H9 (cell line): Measurements from ENCODE around the gene CLEC20A. TPM values are rescaled to one million over a fixed set of nuclear protein-coding genes. Genes with fewer than 3 reads are reported as not detected.

ENCODE experiments used
- DNase-seq: peaks from one replicate; pipeline ENCODE4 v3.0.0-alpha.2; 2017
- H2AFZ ChIP-seq: one replicate; pipeline ENCODE4 v1.6.1; 2013; ENCODE audit warnings: mild to moderate bottlenecking, low read length, control low read depth, moderate library complexity
- H2AK5ac ChIP-seq: 2 replicates; pipeline ENCODE4 v1.6.1; 2013; ENCODE audit warnings: low read length, control low read depth, mixed read lengths; ENCODE audit not compliant: insufficient read length
- H2BK120ac ChIP-seq: one replicate; pipeline ENCODE4 v1.6.1; 2013; ENCODE audit warnings: low read depth, mild to moderate bottlenecking, low read length, control low read depth, inconsistent platforms; ENCODE audit not compliant: poor library complexity, severe bottlenecking
- H2BK12ac ChIP-seq: 2 replicates; pipeline ENCODE4 v1.6.1; 2013; ENCODE audit warnings: low read length, control low read depth, mixed read lengths, low read depth; ENCODE audit not compliant: insufficient read length
- H2BK15ac ChIP-seq: 2 replicates; pipeline ENCODE4 v1.6.1; 2013; ENCODE audit warnings: low read depth, low read length, control low read depth
- H2BK20ac ChIP-seq: one replicate; pipeline ENCODE4 v1.6.1; 2013; ENCODE audit warnings: low read depth, mild to moderate bottlenecking, low read length, control low read depth, inconsistent platforms; ENCODE audit not compliant: poor library complexity, severe bottlenecking
- H2BK5ac ChIP-seq: 2 replicates; pipeline ENCODE4 v1.6.1; 2013; ENCODE audit warnings: low read length, control low read depth, mixed read lengths; ENCODE audit not compliant: insufficient read length
- H3K14ac ChIP-seq: 2 replicates; pipeline ENCODE4 v1.6.1; 2013; ENCODE audit warnings: low read length, control low read depth; ENCODE audit not compliant: insufficient read depth
- H3K18ac ChIP-seq: 2 replicates; pipeline ENCODE4 v1.6.1; 2013; ENCODE audit warnings: low read depth, mild to moderate bottlenecking, mixed read lengths, low read length, control low read depth; ENCODE audit not compliant: insufficient read length
- H3K23ac ChIP-seq: 2 replicates; pipeline ENCODE4 v1.6.1; 2013; ENCODE audit warnings: low read length, control low read depth, mixed read lengths, low read depth; ENCODE audit not compliant: insufficient read length
- H3K23me2 ChIP-seq: 2 replicates; pipeline ENCODE4 v1.6.1; 2013; ENCODE audit warnings: low read depth, mild to moderate bottlenecking, mixed read lengths, low read length, control low read depth; ENCODE audit not compliant: insufficient read length, poor library complexity, severe bottlenecking
- H3K27ac ChIP-seq: 2 replicates; pipeline ENCODE4 v1.5.1; 2013; ENCODE audit warnings: low read length, control low read depth, mixed read lengths, low read depth; ENCODE audit not compliant: insufficient read length
- H3K27me3 ChIP-seq: 2 replicates; pipeline ENCODE4 v1.6.1; 2013; ENCODE audit warnings: low read length, control low read depth, inconsistent platforms; ENCODE audit not compliant: insufficient read depth
- H3K4ac ChIP-seq: 2 replicates; pipeline ENCODE4 v1.6.1; 2013; ENCODE audit warnings: low read depth, mild to moderate bottlenecking, control low read depth, inconsistent platforms, low read length, moderate library complexity
- H3K4me1 ChIP-seq: 2 replicates; pipeline ENCODE4 v1.6.1; 2013; ENCODE audit warnings: low read length, control low read depth, inconsistent platforms; ENCODE audit not compliant: insufficient read depth
- H3K4me2 ChIP-seq: 2 replicates; pipeline ENCODE4 v1.6.1; 2013; ENCODE audit warnings: low read length, control low read depth, mixed read lengths; ENCODE audit not compliant: insufficient read length, insufficient read depth
- H3K56ac ChIP-seq: 2 replicates; pipeline ENCODE4 v1.6.1; 2013; ENCODE audit warnings: low read depth, mild to moderate bottlenecking, mixed read lengths, low read length, control low read depth; ENCODE audit not compliant: insufficient read length
- H3K79me1 ChIP-seq: 2 replicates; pipeline ENCODE4 v1.6.1; 2013; ENCODE audit warnings: low read depth, mild to moderate bottlenecking, moderate library complexity, low read length, control low read depth, inconsistent platforms; ENCODE audit not compliant: insufficient read depth, poor library complexity, severe bottlenecking
- H3K79me2 ChIP-seq: 2 replicates; pipeline ENCODE4 v1.6.1; 2013; ENCODE audit warnings: low read length, control low read depth, inconsistent platforms; ENCODE audit not compliant: insufficient read depth
- H3K9ac ChIP-seq: 2 replicates; pipeline ENCODE4 v1.6.1; 2013; ENCODE audit warnings: low read length, control low read depth, mixed read lengths; ENCODE audit not compliant: insufficient read length; ENCODE audit errors: extremely low read depth
- H3K9me3 ChIP-seq: one replicate; pipeline ENCODE4 v1.6.1; 2013; ENCODE audit warnings: low read depth, low read length, inconsistent platforms; ENCODE audit not compliant: control insufficient read depth
- H3T11ph ChIP-seq: one replicate; pipeline ENCODE4 v1.6.1; 2013; ENCODE audit warnings: mild to moderate bottlenecking, low read length, control low read depth, inconsistent platforms
- H4K20me1 ChIP-seq: one replicate; pipeline ENCODE4 v1.6.1; 2013; ENCODE audit not compliant: control insufficient read depth, insufficient read length, insufficient read depth
- H4K5ac ChIP-seq: 2 replicates; pipeline ENCODE4 v1.6.1; 2013; ENCODE audit warnings: low read depth, mild to moderate bottlenecking, mixed read lengths, low read length, control low read depth; ENCODE audit not compliant: insufficient read length
- H4K8ac ChIP-seq: replicated peaks from 2 replicates; pipeline ENCODE4 v1.6.1; 2013; ENCODE audit warnings: low read length, control low read depth, mixed read lengths, low read depth; ENCODE audit not compliant: insufficient read length
- H4K91ac ChIP-seq: 2 replicates; pipeline ENCODE4 v1.6.1; 2013; ENCODE audit warnings: low read depth, mild to moderate bottlenecking, moderate library complexity, mixed read lengths, low read length, control low read depth; ENCODE audit not compliant: insufficient read length
- H3K27ac Mint-ChIP-seq, 3 experiments: 2 replicates in 2 of 3; 3 replicates in 1 of 3; pipeline ENCODE4 v1.8.0; 2020 to 2021; ENCODE audit warnings: mixed read lengths in 3 of 3, mild to moderate bottlenecking in 1 of 3, moderate library complexity in 1 of 3
- H3K27me3 Mint-ChIP-seq: 2 replicates; pipeline ENCODE4 v1.8.0; 2021; ENCODE audit warnings: low read depth, mild to moderate bottlenecking, moderate library complexity, mixed read lengths
- H3K36me3 Mint-ChIP-seq, 3 experiments: 2 replicates in 2 of 3; 3 replicates in 1 of 3; pipeline ENCODE4 v1.8.0; 2020 to 2021; ENCODE audit warnings: low read depth in 3 of 3, mixed read lengths in 3 of 3; ENCODE audit not compliant: insufficient read depth in 1 of 3
- H3K4me1 Mint-ChIP-seq, 2 experiments: 2 replicates each; pipeline ENCODE4 v1.8.0; 2020; ENCODE audit warnings: mixed read lengths in 2 of 2
- H3K4me3 Mint-ChIP-seq, 2 experiments: 2 replicates in 1 of 2; 3 replicates in 1 of 2; pipeline ENCODE4 v1.8.0; 2020 to 2021; ENCODE audit warnings: mild to moderate bottlenecking in 2 of 2, mixed read lengths in 2 of 2, moderate library complexity in 1 of 2
- H3K9me3 Mint-ChIP-seq, 2 experiments: 2 replicates in 1 of 2; 3 replicates in 1 of 2; pipeline ENCODE4 v1.8.0; 2020; ENCODE audit warnings: mild to moderate bottlenecking in 2 of 2, mixed read lengths in 2 of 2, moderate library complexity in 1 of 2
- total RNA-seq: library from RNA; stranded (reverse); gene quantifications from 2 replicates; pipeline ENCODE4 v1.2.1, GENCODE V29; 2021
- TF ChIP-seq, protein P1 (sequence below): fragments of 200-600 bp; sonication (generic); conservative IDR thresholded peaks from 3 replicates; pipeline ENCODE4 v1.8.0; 2021; ENCODE audit warnings: antibody characterized with exemption, mild to moderate bottlenecking

Gene CLEC20A
- total RNA-seq, 1 experiment from 2014 or later = not detected

DNA sequence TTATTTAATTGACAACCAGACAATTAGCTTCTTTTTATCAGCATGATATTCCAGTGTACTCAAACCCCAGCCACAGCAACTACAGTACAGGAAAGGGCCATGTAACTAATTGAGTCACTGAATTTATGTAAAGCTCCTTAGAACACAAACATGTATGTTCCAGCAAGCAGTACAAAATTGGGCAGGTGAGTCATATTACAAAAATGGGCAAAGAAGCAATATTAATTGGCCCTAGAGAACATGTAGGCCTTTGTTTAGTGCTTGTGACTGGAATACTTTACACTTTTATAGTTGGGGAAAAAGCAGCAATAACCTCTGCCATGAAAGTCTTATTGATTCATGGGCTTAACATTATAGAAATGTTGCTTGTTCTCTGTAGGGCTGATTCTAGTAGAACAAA, 31.8 kb downstream of the CLEC20A start:
- H2BK20ac ChIP-seq = no peak overlapping the region
- no peaks in the 10 kb centered on the region for H3K4me1 ChIP-seq
- TF ChIP-seq, protein P1, sequence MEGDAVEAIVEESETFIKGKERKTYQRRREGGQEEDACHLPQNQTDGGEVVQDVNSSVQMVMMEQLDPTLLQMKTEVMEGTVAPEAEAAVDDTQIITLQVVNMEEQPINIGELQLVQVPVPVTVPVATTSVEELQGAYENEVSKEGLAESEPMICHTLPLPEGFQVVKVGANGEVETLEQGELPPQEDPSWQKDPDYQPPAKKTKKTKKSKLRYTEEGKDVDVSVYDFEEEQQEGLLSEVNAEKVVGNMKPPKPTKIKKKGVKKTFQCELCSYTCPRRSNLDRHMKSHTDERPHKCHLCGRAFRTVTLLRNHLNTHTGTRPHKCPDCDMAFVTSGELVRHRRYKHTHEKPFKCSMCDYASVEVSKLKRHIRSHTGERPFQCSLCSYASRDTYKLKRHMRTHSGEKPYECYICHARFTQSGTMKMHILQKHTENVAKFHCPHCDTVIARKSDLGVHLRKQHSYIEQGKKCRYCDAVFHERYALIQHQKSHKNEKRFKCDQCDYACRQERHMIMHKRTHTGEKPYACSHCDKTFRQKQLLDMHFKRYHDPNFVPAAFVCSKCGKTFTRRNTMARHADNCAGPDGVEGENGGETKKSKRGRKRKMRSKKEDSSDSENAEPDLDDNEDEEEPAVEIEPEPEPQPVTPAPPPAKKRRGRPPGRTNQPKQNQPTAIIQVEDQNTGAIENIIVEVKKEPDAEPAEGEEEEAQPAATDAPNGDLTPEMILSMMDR = no peak
- no peaks in the 10 kb centered on the region for H3K79me1 ChIP-seq
- no peak overlapping the region for H4K91ac ChIP-seq
- Mint-ChIP-seq H3K4me3 (no peak overlapping the region), H3K36me3 (peaks cover 13 to 28% (median 21%) of the 10 kb centered on the region in 3 experiments; a peak in 6 of 7 replicates), H3K4me1 (peaks cover 6% of the 10 kb centered on the region in 2 experiments; a peak in 3 of 4 replicates), H3K9me3 (no peaks in the 10 kb centered on the region), H3K27me3 (no peaks in the 10 kb centered on the region), H3K27ac (no peak overlapping the region)
- no peak overlapping the region for H3T11ph ChIP-seq
- H2BK120ac ChIP-seq = no peak overlapping the region
- no peaks in the 10 kb centered on the region for H3K27me3 ChIP-seq
- no peaks in the 10 kb centered on the region for H3K9me3 ChIP-seq
- no peak overlapping the region for H3K4ac ChIP-seq
- H3K18ac ChIP-seq = no peak overlapping the region
- H3K56ac ChIP-seq = no peak overlapping the region
- no peak overlapping the region for H2AFZ ChIP-seq
- H2AK5ac ChIP-seq = no peak overlapping the region
- no peaks in the 10 kb centered on the region for H3K23me2 ChIP-seq
- no peak overlapping the region for H3K14ac ChIP-seq
- no peak overlapping the region for H3K4me2 ChIP-seq
- H3K23ac ChIP-seq = no peak overlapping the region
- no peaks in the 10 kb centered on the region for H4K20me1 ChIP-seq
- DNase-seq = no peak
- no peak overlapping the region for H2BK12ac ChIP-seq
- no peak overlapping the region for H4K5ac ChIP-seq
- no peak overlapping the region for H3K9ac ChIP-seq
- H3K27ac ChIP-seq = no peak overlapping the region
- H3K79me2 ChIP-seq = no peaks in the 10 kb centered on the region
- no peak overlapping the region for H2BK5ac ChIP-seq
- no peak overlapping the region for H2BK15ac ChIP-seq
- H4K8ac ChIP-seq = no peak overlapping the region
